HepG2 (cell line): ENCODE data around the gene CDH23. TPM values are rescaled to one million over a fixed set of nuclear protein-coding genes. Genes with fewer than 3 reads are reported as not detected.

Experiments
- ATAC-seq: fragments of 200-7000 bp; cut with Tn5 transposase; 3 replicates; pipeline ENCODE4 v1.9.1; 2020; ENCODE audit warnings: mild to moderate bottlenecking, moderate library complexity
- BruUV-seq: library from RNA; stranded (reverse); fragments of 400-500 nt; replicated peaks from 2 replicates; lab custom pipeline; 2021; lab: Mats Ljungman, UMichigan
- CTCF ChIA-PET: fragments of 300-600 bp; formaldehyde crosslinking; extraction: SDS; loops from one replicate; lab custom pipeline; 2021; ENCODE audit warnings: low total read pairs, inconsistent platforms, low intra/inter-chr PET ratio; lab: Yijun Ruan, JAX
- POLR2A ChIA-PET: fragments of 350-600 bp; sonication (Branson Sonifier 250); formaldehyde crosslinking; loops from one replicate; lab custom pipeline; 2020; ENCODE audit warnings: antibody characterized with exemption, inconsistent platforms; lab: Yijun Ruan, JAX
- DNase-seq: peaks from one replicate; pipeline ENCODE4 v3.0.0-alpha.2; 2015; ENCODE audit warnings: low spot score
- FAIRE-seq: peaks from 3 replicates; lab custom pipeline; 2011; peaks lifted over from hg19 to GRCh38; lab: Jason Lieb, UNC
- H2AFZ ChIP-seq: one replicate; pipeline ENCODE4 v1.6.1; 2011; ENCODE audit warnings: low read length, inconsistent platforms
- H3K27ac ChIP-seq: fragments of 300-600 bp; 3 replicates; pipeline ENCODE4 v1.8.0; 2011; ENCODE audit warnings: mixed run types, mild to moderate bottlenecking, mixed read lengths, low read length, inconsistent platforms; ENCODE audit not compliant: insufficient read depth; ENCODE audit errors: extremely low read length
- H3K27me3 ChIP-seq, 2 experiments: fragments of 200-600 bp in 1 of 2; 2 replicates in 1 of 2; 3 replicates in 1 of 2; pipeline versions ENCODE4 v1.6.0 to v1.8.0; 2011; ENCODE audit warnings: low read length in 2 of 2, mild to moderate bottlenecking in 2 of 2, moderate library complexity in 2 of 2, inconsistent platforms in 1 of 2; ENCODE audit not compliant: insufficient read depth in 2 of 2, control insufficient read depth in 1 of 2
- H3K36me3 ChIP-seq, 2 experiments: fragments of 200-600 bp in 1 of 2; replicated peaks in 1 of 2; 2 replicates in 1 of 2; 3 replicates in 1 of 2; pipeline versions ENCODE4 v1.5.1 to v1.8.0; 2011; ENCODE audit warnings: low read length in 2 of 2, inconsistent platforms in 1 of 2; ENCODE audit not compliant: insufficient read depth in 2 of 2, control insufficient read depth in 1 of 2
- H3K4me1 ChIP-seq: 2 replicates; pipeline ENCODE4 v1.5.1; 2012; ENCODE audit warnings: low read length, inconsistent platforms; ENCODE audit not compliant: insufficient read depth
- H3K4me2 ChIP-seq: 2 replicates; pipeline ENCODE4 v1.6.0; 2011; ENCODE audit warnings: low read depth, low read length, inconsistent platforms
- H3K4me3 ChIP-seq, 3 experiments: fragments of 200-600 bp in 1 of 3; sonication (generic), shearing (Covaris generic) in 1 of 3; replicated peaks in 1 of 3; 2 replicates each; pipeline ENCODE4 v1.5.1; 2011 to 2016; ENCODE audit warnings: low read length in 3 of 3, inconsistent platforms in 2 of 3, low read depth in 2 of 3, mild to moderate bottlenecking in 2 of 3, control low read depth in 1 of 3, mixed read lengths in 1 of 3; ENCODE audit not compliant: insufficient read depth in 1 of 3
- H3K79me2 ChIP-seq: one replicate; pipeline ENCODE4 v1.6.1; 2011; ENCODE audit warnings: low read length, inconsistent platforms; ENCODE audit not compliant: insufficient read depth
- H3K9ac ChIP-seq: 2 replicates; pipeline ENCODE4 v1.6.0; 2011; ENCODE audit warnings: mild to moderate bottlenecking, low read depth, low read length, inconsistent platforms; ENCODE audit not compliant: insufficient read depth
- H3K9me3 ChIP-seq: 2 replicates; pipeline ENCODE4 v1.5.1; 2012; ENCODE audit warnings: mild to moderate bottlenecking, low read length
- H4K20me1 ChIP-seq: 2 replicates; pipeline ENCODE4 v1.6.0; 2011; ENCODE audit warnings: inconsistent platforms, mild to moderate bottlenecking, low read length, moderate library complexity; ENCODE audit not compliant: insufficient read depth
- HDAC2 ChIP-seq: sonication (generic); formaldehyde crosslinking; IDR thresholded peaks from 2 replicates; pipeline ENCODE4 v1.4.0; 2020; ENCODE audit warnings: missing genetic modification reagents
- HNF1A ChIP-seq, 2 experiments: sonication (generic) in 1 of 2; formaldehyde crosslinking in 1 of 2; IDR thresholded peaks; 2 replicates each; pipeline versions ENCODE4 v1.4.0 to v1.6.1; 2016 to 2020; ENCODE audit warnings: borderline replicate concordance in 1 of 2, low read depth in 1 of 2, mild to moderate bottlenecking in 1 of 2, missing genetic modification reagents in 1 of 2
- WGBS: methylation state at CpG from one replicate; pipeline ENCODE4 v1.1.6; 2017; ENCODE audit warnings: low lambda C conversion rate; 5-methylcytosine and 5-hydroxymethylcytosine counted together
- in situ Hi-C: cut with HindIII; loops from 2 replicates; pipeline ENCODE4 v1.10.0; 2017; ENCODE audit warnings: low pct_unique_long_range_greater_than_20kb; ENCODE audit not compliant: extremely low pct_ligation_motif_present
- intact Hi-C: fragments of 100-400 bp; cut with micrococcal nuclease; formaldehyde crosslinking; loops from one replicate; pipeline ENCODE4 v1.10.0; 2022; ENCODE audit not compliant: unreplicated experiment
- polyA plus RNA-seq, 8 experiments: library from polyadenylated mRNA; depleted of rRNA in 3 of 8; stranded (reverse) in 7 of 8; unstranded in 1 of 8; fragments of >200 nt; fragmentation: Illumina TruSeq in 4 of 8; extraction: Trizol in 4 of 8; gene quantifications; 2 replicates each; pipeline versions ENCODE4 v1.2.1 to v1.2.3, GENCODE V29; 2011 to 2016; ENCODE audit warnings: low read depth in 4 of 8, missing spikeins in 1 of 8, mixed read lengths in 1 of 8; ENCODE audit not compliant: insufficient read depth in 1 of 8
- total RNA-seq, 5 experiments: library from RNA; depleted of rRNA; stranded (reverse); fragments of >200 nt; fragmentation: Illumina TruSeq; extraction: Trizol; gene quantifications; 2 replicates each; pipeline ENCODE4 v1.2.3, GENCODE V29; 2016; ENCODE audit warnings: low read depth in 1 of 5

CDH23 gene
- total and polyA plus RNA-seq, 2 of the 13 experiments (the other 11 are each of a cell fraction or from before 2014, with no cell fraction given): 0.13 TPM; not detected in 1

GRCh38 chr10:71832967-71833366 lies 436.2 kb downstream of the CDH23 start:
- peaks cover 50% of the 10 kb centered on the region for H4K20me1 ChIP-seq
- no peaks in the 10 kb centered on the region for H3K27me3 ChIP-seq
- ChIA-PET CTCF (no interaction called here), POLR2A (interaction anchor here (1.3 kb wide), 1 partner anchor 18 kb away, joined by 4 read pairs; the partner anchor contains the start of gene PSAP)
- ATAC-seq (no peak), DNase-seq (no peak), FAIRE-seq (no peak)
- H3K79me2 ChIP-seq: peaks cover 53% of the 10 kb centered on the region
- intact Hi-C loops (loop anchor here (10.0 kb wide), 1 partner anchor 212 kb away; no protein-coding TSS in a partner anchor), in situ Hi-C loops (no loop called here)
- TF ChIP-seq HDAC2 (CRISPR knock-in tag) (no peak), HNF1A (IDR thresholded peaks at IDR 0.05; ENCODE audit: low read depth) (no peak), HNF1A (CRISPR knock-in tag; IDR thresholded peaks at IDR 0.05; ENCODE audit: borderline replicate concordance) (no peak)
- H3K4me3 ChIP-seq: no peak overlapping the region
- no peak overlapping the region for H3K9ac ChIP-seq
- peaks cover 42 to 66% of the 10 kb centered on the region in 2 experiments for H3K36me3 ChIP-seq
- no peak overlapping the region for H3K4me2 ChIP-seq
- no peaks in the 10 kb centered on the region for H3K9me3 ChIP-seq
- no peak overlapping the region for H2AFZ ChIP-seq
- peaks cover 29% of the 10 kb centered on the region for H3K4me1 ChIP-seq
- H3K27ac ChIP-seq: no peak overlapping the region
- no TSS peak for BruUV-seq
- 96% methylated on average over 4 of the region's 5 CpGs for WGBS
